Epithelial cell of esophagus (primary cell): ENCODE data around the gene UBE2G2.

Experiments used
- DNase-seq: peaks from one replicate; pipeline ENCODE4 v3.0.0; 2010; ENCODE audit warnings: low read depth
- H3K4me3 ChIP-seq: 2 replicates; pipeline ENCODE4 v1.5.1; 2011; ENCODE audit warnings: mild to moderate bottlenecking, low read length, control low read depth
- TF ChIP-seq, protein P1 (sequence below): IDR thresholded peaks from 2 replicates; pipeline ENCODE4 v1.5.1; 2011; ENCODE audit warnings: low read depth, mild to moderate bottlenecking, low read length, control low read depth, inconsistent platforms; ENCODE audit not compliant: insufficient read depth; ENCODE audit errors: missing control alignments

UBE2G2 gene

DNA sequence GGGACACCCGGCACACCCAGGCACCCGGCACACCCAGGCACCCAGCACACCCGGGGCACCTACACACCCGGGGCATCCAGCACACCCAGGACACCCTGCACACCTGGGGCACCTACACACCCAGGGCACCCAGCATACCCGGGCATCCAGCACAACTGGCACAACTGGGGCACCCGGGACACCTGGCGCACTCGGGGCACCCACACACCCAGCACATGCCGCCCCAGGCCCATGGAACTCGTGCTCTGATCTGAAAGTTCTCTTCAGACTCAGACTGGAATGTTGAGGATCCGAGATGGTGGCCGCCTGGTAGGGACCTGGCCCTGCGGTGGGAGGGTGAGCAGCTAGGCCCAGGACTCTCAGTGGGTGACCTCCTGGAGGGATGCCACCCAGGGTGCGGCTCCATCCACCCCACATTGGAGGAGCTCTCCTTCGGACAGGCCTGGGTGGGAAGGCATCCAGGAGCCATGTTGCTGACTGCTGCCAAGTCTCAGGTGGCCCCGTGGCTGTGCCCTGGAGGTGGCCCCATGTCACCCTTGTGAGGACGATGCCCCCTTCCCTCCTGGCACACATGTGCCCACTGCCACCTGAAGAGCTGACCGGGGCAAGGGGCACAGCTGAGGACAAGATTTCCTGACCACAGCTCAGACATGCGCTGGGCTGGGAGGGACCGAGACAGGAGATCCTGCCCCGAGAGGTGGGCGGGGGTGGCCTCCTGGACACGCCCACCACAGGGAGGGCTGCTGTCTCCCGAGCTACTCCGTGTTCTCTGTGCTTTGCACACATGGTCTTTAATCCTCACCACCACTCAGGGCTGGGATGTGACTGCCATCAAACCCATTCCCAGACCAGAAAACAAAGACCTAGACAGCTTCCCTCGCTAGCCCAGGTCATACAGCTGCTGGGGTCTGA, 37.0 kb downstream of the UBE2G2 start:
- TF ChIP-seq, protein P1, sequence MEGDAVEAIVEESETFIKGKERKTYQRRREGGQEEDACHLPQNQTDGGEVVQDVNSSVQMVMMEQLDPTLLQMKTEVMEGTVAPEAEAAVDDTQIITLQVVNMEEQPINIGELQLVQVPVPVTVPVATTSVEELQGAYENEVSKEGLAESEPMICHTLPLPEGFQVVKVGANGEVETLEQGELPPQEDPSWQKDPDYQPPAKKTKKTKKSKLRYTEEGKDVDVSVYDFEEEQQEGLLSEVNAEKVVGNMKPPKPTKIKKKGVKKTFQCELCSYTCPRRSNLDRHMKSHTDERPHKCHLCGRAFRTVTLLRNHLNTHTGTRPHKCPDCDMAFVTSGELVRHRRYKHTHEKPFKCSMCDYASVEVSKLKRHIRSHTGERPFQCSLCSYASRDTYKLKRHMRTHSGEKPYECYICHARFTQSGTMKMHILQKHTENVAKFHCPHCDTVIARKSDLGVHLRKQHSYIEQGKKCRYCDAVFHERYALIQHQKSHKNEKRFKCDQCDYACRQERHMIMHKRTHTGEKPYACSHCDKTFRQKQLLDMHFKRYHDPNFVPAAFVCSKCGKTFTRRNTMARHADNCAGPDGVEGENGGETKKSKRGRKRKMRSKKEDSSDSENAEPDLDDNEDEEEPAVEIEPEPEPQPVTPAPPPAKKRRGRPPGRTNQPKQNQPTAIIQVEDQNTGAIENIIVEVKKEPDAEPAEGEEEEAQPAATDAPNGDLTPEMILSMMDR, result no peak
- no peak overlapping the region for H3K4me3 ChIP-seq
- no peak for DNase-seq

DNA sequence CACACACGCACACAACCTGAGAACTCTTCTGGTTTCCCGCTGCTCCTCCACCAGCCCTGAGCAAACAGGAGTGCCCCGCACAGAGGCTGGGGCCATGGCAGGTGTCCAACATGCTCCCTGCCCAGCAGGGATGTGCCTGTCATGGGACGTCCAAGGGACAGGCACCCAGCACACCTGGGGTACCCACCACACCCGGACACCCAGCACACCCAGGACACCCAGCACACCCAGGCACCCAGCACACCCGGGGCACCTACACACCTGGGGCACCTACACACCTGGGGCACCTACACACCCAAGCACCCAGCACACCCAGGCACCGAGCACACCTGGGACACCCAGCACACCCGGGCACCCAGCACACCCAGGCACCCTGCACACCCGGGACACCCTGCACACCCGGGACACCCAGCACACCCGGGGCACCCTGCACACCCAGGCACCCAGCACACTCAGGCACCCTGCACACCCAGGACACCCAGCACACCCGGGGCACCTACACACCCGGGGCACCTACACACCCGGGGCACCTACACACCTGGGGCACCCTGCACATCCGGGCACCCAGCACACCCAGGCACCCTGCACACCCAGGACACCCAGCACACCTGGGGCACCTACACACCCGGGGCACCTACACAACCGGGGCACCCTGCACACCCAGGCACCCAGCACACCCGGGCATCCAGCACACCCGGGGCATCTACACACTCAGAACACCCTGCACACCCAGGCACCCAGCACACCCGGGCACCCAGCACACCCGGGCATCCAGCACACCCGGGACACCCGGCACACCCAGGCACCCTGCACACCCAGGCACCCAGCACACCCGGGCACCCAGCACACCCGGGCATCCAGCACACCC, 37.9 kb downstream of the UBE2G2 start:
- TF ChIP-seq, protein P1, result no peak
- H3K4me3 ChIP-seq, result no peak overlapping the region
- no peak for DNase-seq

DNA sequence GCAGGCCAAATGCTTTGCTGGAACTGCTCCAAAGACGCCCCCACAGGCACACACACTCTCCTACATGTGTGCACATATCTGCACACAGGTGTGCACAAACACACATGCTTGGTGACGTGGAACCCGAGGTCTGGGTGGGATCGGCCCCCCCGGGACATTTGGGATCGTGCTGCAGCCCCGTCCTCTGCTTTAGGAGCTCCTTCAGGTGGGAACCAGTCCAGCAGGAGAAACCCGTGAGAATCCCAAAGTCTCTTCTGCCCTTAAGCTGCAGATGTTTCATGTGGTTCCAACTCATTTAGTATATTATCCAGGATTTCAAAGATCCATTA, 38.6 kb downstream of the UBE2G2 start:
- no peak for DNase-seq
- no peak overlapping the region for H3K4me3 ChIP-seq
- TF ChIP-seq, protein P1, result no peak

DNA sequence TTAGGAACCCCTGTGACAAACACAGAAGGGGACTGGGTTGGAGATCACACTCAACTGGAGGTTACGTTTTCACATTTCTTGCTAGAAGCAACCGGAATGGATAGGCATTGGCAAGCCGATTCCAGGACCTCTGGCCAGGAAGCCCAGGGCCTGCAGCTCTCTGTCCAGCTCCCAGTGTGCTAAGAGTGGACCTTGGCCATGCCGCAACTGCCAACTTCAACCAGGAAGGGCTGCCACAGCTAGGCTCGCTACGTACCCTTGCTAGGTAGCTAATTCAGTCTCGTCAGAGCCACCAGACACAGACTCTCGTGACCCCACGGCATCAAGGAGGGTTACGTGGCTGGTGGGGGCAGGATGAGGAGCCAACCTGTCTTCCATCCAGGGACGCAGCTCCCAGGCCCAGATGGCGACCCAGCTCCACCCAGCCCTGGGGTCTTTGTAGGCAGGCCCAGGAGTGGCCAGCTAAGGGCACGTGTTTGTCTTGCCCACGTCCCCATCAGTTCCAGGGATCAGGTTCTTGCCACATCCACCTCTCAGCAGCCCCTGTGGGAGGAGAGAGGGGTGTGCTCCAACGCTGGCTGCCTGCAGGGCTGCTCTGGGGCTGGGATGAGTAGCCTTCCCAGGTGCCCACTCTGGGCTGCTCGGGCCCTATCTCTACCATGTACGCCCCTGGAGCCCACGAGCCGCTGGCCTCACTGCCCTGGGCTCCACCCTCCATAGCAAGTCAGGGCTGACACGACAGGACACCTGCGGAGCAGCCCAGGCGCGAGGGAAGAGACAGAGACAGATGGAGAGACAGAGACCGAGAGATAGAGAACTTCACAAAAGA, 39.2 kb downstream of the UBE2G2 start:
- DNase-seq, result no peak
- no peak overlapping the region for H3K4me3 ChIP-seq
- TF ChIP-seq, protein P1, result no peak

GRCh38 chr21:44761747-44762208, 39.8 kb downstream of the UBE2G2 start:
- DNase-seq, result no peak
- H3K4me3 ChIP-seq, result no peak overlapping the region
- TF ChIP-seq, protein P1, result no peak

GRCh38 chr21:44761011-44761729, 40.5 kb downstream of the UBE2G2 start:
- H3K4me3 ChIP-seq, result no peak overlapping the region
- DNase-seq, result peak; percentile 42
- TF ChIP-seq, protein P1, result peak; percentile 65
